Measurements from ENCODE around the gene IGFBP5.

IGFBP5 gene

GRCh38 chr2:216651351-216651881, 43.9 kb downstream of the IGFBP5 start:
- Histone ChIP-seq H3K4me3 (ENCODE audit: low read depth in 1 of 2, low read length in 1 of 2) (no peak overlapping the region), H3K27me3 (no peaks in the 10 kb centered on the region), H3K9me3 (no peaks in the 10 kb centered on the region), H3K36me3 (no peaks in the 10 kb centered on the region), H3K27ac (no peak overlapping the region), H3K4me1 (ENCODE audit: control insufficient read depth in 1 of 2, insufficient read depth in 1 of 2, low read depth in 1 of 2, low read length in 1 of 2) (no peaks in the 10 kb centered on the region)
- TF ChIP-seq CTCF (IDR thresholded peaks at IDR 0.05): no peak

GRCh38 chr2:216650626-216651257, 44.6 kb downstream of the IGFBP5 start:
- Histone ChIP-seq H3K4me1 (ENCODE audit: control insufficient read depth in 1 of 2, insufficient read depth in 1 of 2, low read depth in 1 of 2, low read length in 1 of 2) (no peaks in the 10 kb centered on the region), H3K27ac (no peak overlapping the region), H3K4me3 (ENCODE audit: low read depth in 1 of 2, low read length in 1 of 2) (no peak overlapping the region), H3K36me3 (no peaks in the 10 kb centered on the region), H3K9me3 (no peaks in the 10 kb centered on the region), H3K27me3 (no peaks in the 10 kb centered on the region)
- TF ChIP-seq CTCF (IDR thresholded peaks at IDR 0.05): no peak

- H3K27me3 ChIP-seq: no peaks in the 10 kb centered on the region
- no peaks in the 10 kb centered on the region for H3K36me3 ChIP-seq
- H3K4me1 ChIP-seq (ENCODE audit: control insufficient read depth in 1 of 2, insufficient read depth in 1 of 2, low read depth in 1 of 2, low read length in 1 of 2): no peaks in the 10 kb centered on the region
- no peak for TF ChIP-seq CTCF (IDR thresholded peaks at IDR 0.05)
- no peaks in the 10 kb centered on the region for H3K9me3 ChIP-seq
- no peak overlapping the region for H3K27ac ChIP-seq
- H3K4me3 ChIP-seq (ENCODE audit: low read depth in 1 of 2, low read length in 1 of 2): no peak overlapping the region
These were observed 45.8 kb downstream of the IGFBP5 start for GRCh38 chr2:216649574-216649973.

GRCh38 chr2:216648105-216648504, 47.2 kb downstream of the IGFBP5 start:
- Histone ChIP-seq H3K27me3 (no peaks in the 10 kb centered on the region), H3K27ac (no peak overlapping the region), H3K4me1 (ENCODE audit: control insufficient read depth in 1 of 2, insufficient read depth in 1 of 2, low read depth in 1 of 2, low read length in 1 of 2) (no peaks in the 10 kb centered on the region), H3K4me3 (ENCODE audit: low read depth in 1 of 2, low read length in 1 of 2) (no peak overlapping the region), H3K36me3 (no peaks in the 10 kb centered on the region), H3K9me3 (no peaks in the 10 kb centered on the region)
- no peak for TF ChIP-seq CTCF (IDR thresholded peaks at IDR 0.05)

GRCh38 chr2:216646116-216646515, 49.2 kb downstream of the IGFBP5 start:
- TF ChIP-seq CTCF (IDR thresholded peaks at IDR 0.05): no peak
- Histone ChIP-seq H3K9me3 (no peaks in the 10 kb centered on the region), H3K4me3 (ENCODE audit: low read depth in 1 of 2, low read length in 1 of 2) (no peak overlapping the region), H3K27me3 (no peaks in the 10 kb centered on the region), H3K36me3 (no peaks in the 10 kb centered on the region), H3K4me1 (ENCODE audit: control insufficient read depth in 1 of 2, insufficient read depth in 1 of 2, low read depth in 1 of 2, low read length in 1 of 2) (no peaks in the 10 kb centered on the region), H3K27ac (no peak overlapping the region)

Measured in neutrophil (primary cell).